GM11168 (cell line): Measurements from ENCODE around the gene AKAP13.

Experiments
- in situ Hi-C: fragments of 300-500 bp; cut with MboI; formaldehyde crosslinking; loops from one replicate; pipeline ENCODE4 v1.12.0; 2022; ENCODE audit warnings: low sequenced_read_pairs; ENCODE audit not compliant: unreplicated experiment

Gene AKAP13

GRCh38 chr15:85733416-85733815 is 353.0 kb downstream of the AKAP13 start:
- in situ Hi-C loops: loop anchor here (10.0 kb wide), 1 partner anchor 101 kb away; no protein-coding TSS in a partner anchor

- in situ Hi-C loops: loop anchor here (10.0 kb wide), 1 partner anchor 98 kb away; no protein-coding TSS in a partner anchor
These were observed 356.7 kb downstream of the AKAP13 start for GRCh38 chr15:85737061-85737460.

- in situ Hi-C loops: no loop called here
These were observed 360.6 kb downstream of the AKAP13 start for GRCh38 chr15:85741021-85741421.

GRCh38 chr15:85741662-85742061 is 361.3 kb downstream of the AKAP13 start:
- in situ Hi-C loops: no loop called here

GRCh38 chr15:85742186-85742821 is 361.9 kb downstream of the AKAP13 start:
- in situ Hi-C loops: no loop called here

- in situ Hi-C loops: no loop called here
These were observed 363.1 kb downstream of the AKAP13 start for GRCh38 chr15:85743392-85744055.

GRCh38 chr15:85744579-85744978 is 364.2 kb downstream of the AKAP13 start:
- in situ Hi-C loops: no loop called here

- in situ Hi-C loops: no loop called here
These were observed 364.6 kb downstream of the AKAP13 start for GRCh38 chr15:85745023-85745422.

GRCh38 chr15:85745525-85746150 is 365.2 kb downstream of the AKAP13 start:
- in situ Hi-C loops: no loop called here

GRCh38 chr15:85746641-85747040 is 366.2 kb downstream of the AKAP13 start:
- in situ Hi-C loops: no loop called here

- in situ Hi-C loops: no loop called here
These were observed 367.8 kb downstream of the AKAP13 start for GRCh38 chr15:85748176-85748575.

- in situ Hi-C loops: no loop called here
These were observed 368.3 kb downstream of the AKAP13 start for GRCh38 chr15:85748729-85749128.

- in situ Hi-C loops: no loop called here
These were observed 369.1 kb downstream of the AKAP13 start for GRCh38 chr15:85749261-85750151.

- in situ Hi-C loops: no loop called here
These were observed 370.2 kb downstream of the AKAP13 start for GRCh38 chr15:85750319-85751290.

- in situ Hi-C loops: no loop called here
These were observed 371.1 kb downstream of the AKAP13 start for GRCh38 chr15:85751291-85752123.

- in situ Hi-C loops: no loop called here
These were observed 371.7 kb downstream of the AKAP13 start for GRCh38 chr15:85752124-85752475.

- in situ Hi-C loops: no loop called here
These were observed 372.1 kb downstream of the AKAP13 start for GRCh38 chr15:85752491-85752961.

- in situ Hi-C loops: no loop called here
These were observed 372.9 kb downstream of the AKAP13 start for GRCh38 chr15:85753261-85753660.
